Measurements from ENCODE around the gene TTC7B. TPM values are rescaled to one million over a fixed set of nuclear protein-coding genes. Genes with fewer than 3 reads are reported as not detected.

Gene TTC7B
- total and polyA plus RNA-seq, 12 donors, result 10.0 to 58.4 (median 24.7) TPM

DNA sequence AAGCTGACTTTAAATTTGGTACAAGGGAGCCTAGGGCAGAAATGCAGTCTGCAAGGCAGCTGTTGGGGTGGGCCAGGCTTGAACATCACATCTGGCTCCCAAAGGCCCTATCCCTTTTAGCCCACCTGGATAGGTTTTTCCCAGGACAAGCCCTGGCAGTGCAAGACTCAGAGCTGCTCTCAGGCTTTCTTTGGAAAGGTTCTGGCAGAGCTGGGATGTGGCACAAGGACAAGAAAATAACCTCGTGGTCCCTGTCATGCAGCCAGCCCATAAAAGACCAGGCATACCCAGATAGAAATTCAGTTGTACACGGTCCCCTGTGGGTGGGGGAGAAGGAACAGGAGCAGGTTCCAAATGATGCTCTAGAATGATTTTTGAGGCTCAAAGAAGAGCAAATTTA lies 206.9 kb downstream of the TTC7B start:
- no peak for DNase-seq
- intact Hi-C loops (cut with DNase I), result no loop called here
- H3K4me3 ChIP-seq, result no peak overlapping the region
- 40 to 62% (median 52%) methylated on average over 2 of the region's 2 CpGs for WGBS, 4 donors
- H3K27ac ChIP-seq, result no peak overlapping the region
- H3K4me1 ChIP-seq (replicated peaks in 1 of 2), result peaks cover 0 to 8% of the 10 kb centered on the region in 2 donors
- H3K27me3 ChIP-seq, result no peaks in the 10 kb centered on the region
- TF ChIP-seq POLR2A (IDR thresholded peaks at IDR 0.05), result no peak
- TF ChIP-seq, protein P1, sequence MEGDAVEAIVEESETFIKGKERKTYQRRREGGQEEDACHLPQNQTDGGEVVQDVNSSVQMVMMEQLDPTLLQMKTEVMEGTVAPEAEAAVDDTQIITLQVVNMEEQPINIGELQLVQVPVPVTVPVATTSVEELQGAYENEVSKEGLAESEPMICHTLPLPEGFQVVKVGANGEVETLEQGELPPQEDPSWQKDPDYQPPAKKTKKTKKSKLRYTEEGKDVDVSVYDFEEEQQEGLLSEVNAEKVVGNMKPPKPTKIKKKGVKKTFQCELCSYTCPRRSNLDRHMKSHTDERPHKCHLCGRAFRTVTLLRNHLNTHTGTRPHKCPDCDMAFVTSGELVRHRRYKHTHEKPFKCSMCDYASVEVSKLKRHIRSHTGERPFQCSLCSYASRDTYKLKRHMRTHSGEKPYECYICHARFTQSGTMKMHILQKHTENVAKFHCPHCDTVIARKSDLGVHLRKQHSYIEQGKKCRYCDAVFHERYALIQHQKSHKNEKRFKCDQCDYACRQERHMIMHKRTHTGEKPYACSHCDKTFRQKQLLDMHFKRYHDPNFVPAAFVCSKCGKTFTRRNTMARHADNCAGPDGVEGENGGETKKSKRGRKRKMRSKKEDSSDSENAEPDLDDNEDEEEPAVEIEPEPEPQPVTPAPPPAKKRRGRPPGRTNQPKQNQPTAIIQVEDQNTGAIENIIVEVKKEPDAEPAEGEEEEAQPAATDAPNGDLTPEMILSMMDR (IDR thresholded peaks at IDR 0.05), result no peak
- H3K36me3 ChIP-seq (replicated peaks in 1 of 2), result no peaks in the 10 kb centered on the region
- H3K9me3 ChIP-seq (replicated peaks in 1 of 3), result no peaks in the 10 kb centered on the region

DNA sequence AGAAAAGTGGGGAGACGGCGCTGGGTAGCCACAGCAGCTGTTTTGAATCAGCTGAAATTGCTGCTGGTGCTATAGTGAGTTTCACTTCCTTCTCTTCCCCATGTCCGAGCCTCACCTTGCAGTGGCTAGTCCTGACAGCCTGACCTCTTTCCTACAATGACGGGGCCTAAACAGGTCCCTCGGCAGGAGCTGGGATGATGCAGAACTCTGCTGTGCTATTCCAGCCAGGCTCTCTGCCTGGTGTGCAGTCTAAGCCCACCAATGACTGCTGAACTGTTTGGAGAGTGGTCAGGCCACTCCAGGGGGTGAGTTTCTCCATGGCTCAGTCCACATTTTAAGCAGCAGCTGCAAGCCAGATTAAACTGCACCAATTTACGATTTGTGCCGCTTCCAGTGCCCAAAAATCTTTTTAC lies 207.3 kb downstream of the TTC7B start:
- no peak overlapping the region for H3K4me3 ChIP-seq
- no peaks in the 10 kb centered on the region for H3K9me3 ChIP-seq (replicated peaks in 1 of 3)
- H3K4me1 ChIP-seq (replicated peaks in 1 of 2), result peaks cover 0 to 5% of the 10 kb centered on the region in 2 donors
- WGBS, 4 donors, result 79 to 86% (median 81%) methylated on average over 7 of the region's 7 CpGs
- no peak overlapping the region for H3K27ac ChIP-seq
- no peak for DNase-seq
- TF ChIP-seq, protein P1 (IDR thresholded peaks at IDR 0.05), result no peak
- TF ChIP-seq POLR2A (IDR thresholded peaks at IDR 0.05), result no peak
- no peaks in the 10 kb centered on the region for H3K27me3 ChIP-seq
- intact Hi-C loops (cut with DNase I), result no loop called here
- H3K36me3 ChIP-seq (replicated peaks in 1 of 2), result no peaks in the 10 kb centered on the region

DNA sequence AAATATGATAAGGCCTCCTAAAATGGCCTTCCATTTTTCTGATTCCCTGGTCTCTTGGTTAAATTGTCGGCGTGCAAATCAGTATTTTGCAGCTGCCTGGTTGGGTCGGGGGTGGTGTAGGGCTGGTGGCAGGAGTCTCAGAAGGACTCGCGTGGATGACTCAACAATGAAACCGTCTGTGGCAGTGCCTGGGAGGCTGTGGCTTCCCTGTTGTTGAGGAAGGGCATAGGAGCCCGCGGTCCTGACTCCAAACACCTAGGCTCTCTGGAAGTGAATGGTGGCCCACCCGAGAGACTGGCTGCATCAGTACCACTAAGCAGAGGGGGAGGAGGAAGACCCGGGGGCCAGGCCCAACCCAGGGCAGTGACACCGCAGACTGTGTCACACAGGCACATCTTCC lies 207.9 kb downstream of the TTC7B start:
- Histone ChIP-seq H3K4me3 (no peak overlapping the region), H3K36me3 (replicated peaks in 1 of 2) (no peaks in the 10 kb centered on the region), H3K27me3 (no peaks in the 10 kb centered on the region), H3K4me1 (replicated peaks in 1 of 2) (peaks cover 0 to 5% of the 10 kb centered on the region in 2 donors), H3K27ac (no peak overlapping the region), H3K9me3 (replicated peaks in 1 of 3) (no peaks in the 10 kb centered on the region)
- 76 to 90% (median 85%) methylated on average over 6 to 11 of the region's 11 CpGs for WGBS, 4 donors
- no peak for DNase-seq
- TF ChIP-seq, protein P1 (IDR thresholded peaks at IDR 0.05), result no peak
- no peak for TF ChIP-seq POLR2A (IDR thresholded peaks at IDR 0.05)
- intact Hi-C loops (cut with DNase I), result no loop called here

DNA sequence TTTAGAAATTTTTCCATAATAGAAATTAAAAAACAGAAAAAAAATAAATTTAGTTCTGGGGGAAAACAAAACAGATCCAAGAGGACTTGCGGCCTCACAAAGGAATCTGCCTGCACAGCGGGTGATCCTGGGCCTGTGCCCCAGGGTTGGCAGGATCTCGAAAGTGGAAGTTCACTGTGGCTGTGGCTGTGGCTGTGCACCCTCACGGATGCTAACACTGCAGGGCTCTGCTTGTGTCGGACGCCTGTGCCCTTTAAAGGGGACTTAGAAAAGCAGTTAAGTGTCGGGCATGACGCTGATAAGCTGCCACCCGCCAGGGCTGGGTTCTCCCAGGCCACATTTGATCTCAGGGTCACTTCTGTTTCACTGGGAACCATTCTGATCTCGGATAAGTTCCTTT lies 209.1 kb downstream of the TTC7B start:
- Histone ChIP-seq H3K9me3 (replicated peaks in 1 of 3) (no peaks in the 10 kb centered on the region), H3K27ac (no peak overlapping the region), H3K27me3 (no peaks in the 10 kb centered on the region), H3K4me3 (no peak overlapping the region), H3K4me1 (replicated peaks in 1 of 2) (no peaks in the 10 kb centered on the region), H3K36me3 (replicated peaks in 1 of 2) (no peaks in the 10 kb centered on the region)
- intact Hi-C loops (cut with DNase I), result no loop called here
- TF ChIP-seq POLR2A (IDR thresholded peaks at IDR 0.05), result no peak
- TF ChIP-seq, protein P1 (IDR thresholded peaks at IDR 0.05), result no peak
- 74 to 92% (median 79%) methylated on average over 8 to 10 of the region's 10 CpGs for WGBS, 4 donors
- no peak for DNase-seq

Data from adrenal gland (tissue), 12 donors.